Ascending aorta (tissue), 2 donors: ENCODE results near the gene FOXP1. TPM values are rescaled to one million over a fixed set of nuclear protein-coding genes. Genes with fewer than 3 reads are reported as not detected.

Source experiments
- DNase-seq, 2 donors: peaks; one replicate each; pipeline ENCODE4 v3.0.0-alpha.2; 2019; ENCODE audit warnings: low spot score in 2 of 2
- H3K27ac ChIP-seq, 2 donors: fragments of 200-600 bp; sonication (generic); one replicate each; pipeline ENCODE4 v1.5.1; 2016 to 2017; ENCODE audit warnings: mild to moderate bottlenecking in 1 of 2
- H3K27me3 ChIP-seq: fragments of 200-600 bp; sonication (generic); one replicate; pipeline ENCODE4 v1.5.1; 2017
- H3K36me3 ChIP-seq, 2 donors: fragments of 200-600 bp; sonication (generic); one replicate each; pipeline ENCODE4 v1.5.1; 2016
- H3K4me1 ChIP-seq, 2 donors: fragments of 200-600 bp; sonication (generic); one replicate each; pipeline ENCODE4 v1.5.1; 2016 to 2017; ENCODE audit warnings: mild to moderate bottlenecking in 1 of 2
- H3K4me3 ChIP-seq, 2 donors: fragments of 200-600 bp; sonication (generic); one replicate each; pipeline ENCODE4 v1.5.1; 2016 to 2017; ENCODE audit warnings: mild to moderate bottlenecking in 1 of 2
- H3K9me3 ChIP-seq, 2 donors: fragments of 200-600 bp; sonication (generic); one replicate each; pipeline ENCODE4 v1.5.1; 2016
- intact Hi-C: fragments of 100-400 bp; cut with DNase I; formaldehyde crosslinking; loops from one replicate; pipeline ENCODE4 v1.15.1; 2023
- total RNA-seq: library from RNA; depleted of rRNA; stranded (reverse); fragments of >200 nt; gene quantifications from one replicate; pipeline ENCODE4 v1.1.0, GENCODE V29; 2016
- TF ChIP-seq, protein P1 (sequence below), 3 experiments: fragments of 200-600 bp in 2 of 3; fragments of 450-650 bp in 1 of 3; sonication (generic) in 2 of 3; IDR thresholded peaks; one replicate each; pipeline ENCODE4 v1.5.1; 2016 to 2019; ENCODE audit warnings: antibody characterized with exemption in 3 of 3, mild to moderate bottlenecking in 1 of 3, moderate library complexity in 1 of 3

The FOXP1 gene
- total RNA-seq, 1 donor from 2014 or later, result 171 TPM

DNA sequence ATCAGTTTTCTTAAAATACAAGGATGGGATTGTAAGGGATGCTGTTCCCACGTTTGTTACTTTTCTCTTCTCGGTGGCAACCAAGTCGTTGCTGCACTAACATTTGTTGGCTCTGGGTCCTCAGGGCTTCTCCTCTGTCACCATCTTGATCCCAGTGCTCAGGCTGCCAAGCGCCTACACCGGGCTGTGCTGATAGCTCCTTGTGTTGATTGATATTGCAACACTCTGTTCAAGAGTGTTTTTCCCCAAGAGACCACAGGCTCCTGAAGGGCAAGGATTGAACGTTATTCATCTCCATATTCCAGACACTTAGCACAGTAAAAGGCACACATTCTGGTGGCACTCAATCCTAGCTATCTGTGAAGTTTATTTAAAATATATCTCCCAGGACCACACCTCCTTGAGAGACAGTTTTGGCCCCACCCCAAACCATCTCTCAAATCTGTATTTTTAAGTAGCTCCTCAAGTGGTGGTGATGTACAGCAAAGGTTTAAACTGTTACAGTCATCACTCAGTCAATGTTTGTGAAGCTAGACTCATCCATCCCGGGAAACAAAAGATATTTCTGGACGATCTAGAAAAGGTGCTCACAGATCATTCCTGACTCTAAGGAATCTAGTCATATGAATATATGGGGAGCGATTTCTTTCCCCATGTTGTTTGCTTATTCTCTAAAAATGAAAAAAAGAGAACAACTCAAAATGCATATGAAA is 38.5 kb upstream of the FOXP1 start:
- no peak overlapping the region for H3K27ac ChIP-seq
- intact Hi-C loops, result no loop called here
- no peaks in the 10 kb centered on the region for H3K4me1 ChIP-seq
- H3K27me3 ChIP-seq, result no peaks in the 10 kb centered on the region
- DNase-seq, result no peak
- H3K36me3 ChIP-seq, result no peaks in the 10 kb centered on the region
- no peaks in the 10 kb centered on the region for H3K9me3 ChIP-seq
- H3K4me3 ChIP-seq, result no peak overlapping the region
- TF ChIP-seq, protein P1, sequence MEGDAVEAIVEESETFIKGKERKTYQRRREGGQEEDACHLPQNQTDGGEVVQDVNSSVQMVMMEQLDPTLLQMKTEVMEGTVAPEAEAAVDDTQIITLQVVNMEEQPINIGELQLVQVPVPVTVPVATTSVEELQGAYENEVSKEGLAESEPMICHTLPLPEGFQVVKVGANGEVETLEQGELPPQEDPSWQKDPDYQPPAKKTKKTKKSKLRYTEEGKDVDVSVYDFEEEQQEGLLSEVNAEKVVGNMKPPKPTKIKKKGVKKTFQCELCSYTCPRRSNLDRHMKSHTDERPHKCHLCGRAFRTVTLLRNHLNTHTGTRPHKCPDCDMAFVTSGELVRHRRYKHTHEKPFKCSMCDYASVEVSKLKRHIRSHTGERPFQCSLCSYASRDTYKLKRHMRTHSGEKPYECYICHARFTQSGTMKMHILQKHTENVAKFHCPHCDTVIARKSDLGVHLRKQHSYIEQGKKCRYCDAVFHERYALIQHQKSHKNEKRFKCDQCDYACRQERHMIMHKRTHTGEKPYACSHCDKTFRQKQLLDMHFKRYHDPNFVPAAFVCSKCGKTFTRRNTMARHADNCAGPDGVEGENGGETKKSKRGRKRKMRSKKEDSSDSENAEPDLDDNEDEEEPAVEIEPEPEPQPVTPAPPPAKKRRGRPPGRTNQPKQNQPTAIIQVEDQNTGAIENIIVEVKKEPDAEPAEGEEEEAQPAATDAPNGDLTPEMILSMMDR (IDR thresholded peaks at IDR 0.05), result no peak

DNA sequence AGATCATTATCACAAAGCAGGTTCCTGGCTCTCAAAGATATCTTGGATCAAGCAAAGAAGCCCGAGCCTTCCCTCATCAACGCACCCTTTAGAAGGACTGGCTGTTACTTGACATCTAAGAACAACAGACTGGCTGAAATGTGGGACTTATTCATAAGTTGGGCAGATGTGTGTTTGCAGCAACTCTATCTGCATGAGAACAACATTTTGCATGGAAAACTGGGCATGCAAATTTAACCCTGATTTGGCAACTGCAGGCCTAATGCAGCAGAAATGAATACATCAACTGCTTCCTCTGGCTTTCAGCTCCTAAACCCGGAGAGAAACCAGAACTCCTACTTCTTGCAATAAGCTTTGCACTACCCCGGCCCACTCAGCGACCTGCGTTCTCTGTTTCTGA is 35.0 kb upstream of the FOXP1 start:
- Histone ChIP-seq H3K27me3 (no peaks in the 10 kb centered on the region), H3K36me3 (no peaks in the 10 kb centered on the region), H3K4me1 (no peaks in the 10 kb centered on the region), H3K27ac (no peak overlapping the region), H3K9me3 (no peaks in the 10 kb centered on the region), H3K4me3 (no peak overlapping the region)
- intact Hi-C loops, result no loop called here
- TF ChIP-seq, protein P1 (IDR thresholded peaks at IDR 0.05), result no peak
- no peak for DNase-seq

DNA sequence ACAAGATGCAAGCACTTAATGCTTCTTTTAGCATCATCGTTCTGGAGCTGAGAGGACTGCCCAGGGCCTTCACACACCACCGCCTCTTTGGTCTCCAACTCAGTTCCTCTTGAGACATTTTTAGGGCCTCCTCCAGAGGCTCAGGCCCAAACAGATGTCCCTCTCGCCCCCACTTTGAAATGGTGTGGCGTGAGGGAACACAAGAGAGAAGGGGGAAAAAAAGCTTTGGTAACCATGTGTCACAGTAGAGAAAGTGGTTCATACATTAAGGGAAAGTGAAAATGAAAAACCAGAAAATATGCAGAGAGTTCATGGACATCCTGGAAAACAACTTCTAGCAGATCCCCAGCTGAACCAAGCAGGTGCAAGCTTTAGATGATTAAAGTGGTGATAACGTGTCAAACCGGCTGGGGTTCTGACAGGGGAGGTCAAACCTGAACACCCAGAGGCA is 33.1 kb upstream of the FOXP1 start:
- Histone ChIP-seq H3K4me3 (no peak overlapping the region), H3K9me3 (no peaks in the 10 kb centered on the region), H3K4me1 (no peaks in the 10 kb centered on the region), H3K27me3 (no peaks in the 10 kb centered on the region), H3K27ac (no peak overlapping the region), H3K36me3 (no peaks in the 10 kb centered on the region)
- no peak for DNase-seq
- TF ChIP-seq, protein P1 (IDR thresholded peaks at IDR 0.05), result no peak
- intact Hi-C loops, result no loop called here

DNA sequence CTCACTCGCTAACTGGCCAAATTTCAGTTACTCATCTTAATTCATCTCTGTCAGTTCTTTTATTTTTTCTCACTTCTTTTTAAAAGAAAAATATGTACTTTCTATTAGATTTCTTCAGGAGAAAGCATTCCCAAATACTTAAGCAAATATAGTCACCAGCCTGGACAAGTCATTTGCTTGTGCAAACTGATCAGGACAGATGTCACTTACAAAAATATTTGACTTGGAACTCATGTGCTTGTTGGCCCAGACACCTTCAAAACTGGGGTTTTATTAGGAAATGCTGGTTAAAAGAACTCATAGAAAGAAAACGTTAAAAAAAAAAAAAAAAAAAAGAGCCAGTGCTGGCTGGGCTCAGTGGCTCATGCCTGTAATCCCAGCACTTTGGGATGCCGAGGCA is 31.3 kb upstream of the FOXP1 start:
- Histone ChIP-seq H3K27me3 (no peaks in the 10 kb centered on the region), H3K36me3 (no peaks in the 10 kb centered on the region), H3K27ac (no peak overlapping the region), H3K4me1 (no peaks in the 10 kb centered on the region), H3K4me3 (no peak overlapping the region), H3K9me3 (no peaks in the 10 kb centered on the region)
- TF ChIP-seq, protein P1 (IDR thresholded peaks at IDR 0.05), result no peak
- intact Hi-C loops, result no loop called here
- DNase-seq, result no peak

DNA sequence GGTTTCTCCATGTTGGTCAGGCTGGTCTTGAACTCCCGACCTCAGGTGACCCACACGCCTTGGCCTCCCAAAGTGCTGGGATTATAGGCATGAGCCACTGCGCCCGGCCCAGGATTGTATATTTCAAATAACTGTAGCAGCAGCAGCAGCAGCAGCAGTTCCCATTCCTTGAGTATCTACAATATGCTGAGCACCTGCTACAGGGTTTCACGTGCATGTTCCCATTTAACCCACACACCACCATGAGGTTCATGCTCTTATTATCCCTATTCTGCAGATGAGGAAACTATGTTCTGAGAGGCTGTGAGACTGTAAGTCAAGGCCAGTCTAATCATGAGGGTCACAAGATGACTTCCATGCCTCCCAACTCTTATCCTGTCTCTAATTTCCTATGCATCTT is 30.9 kb upstream of the FOXP1 start:
- Histone ChIP-seq H3K9me3 (no peaks in the 10 kb centered on the region), H3K4me3 (no peak overlapping the region), H3K4me1 (no peaks in the 10 kb centered on the region), H3K27ac (no peak overlapping the region), H3K27me3 (no peaks in the 10 kb centered on the region), H3K36me3 (no peaks in the 10 kb centered on the region)
- intact Hi-C loops, result no loop called here
- DNase-seq, result no peak
- TF ChIP-seq, protein P1 (IDR thresholded peaks at IDR 0.05), result no peak
